Ramos (cell line): ENCODE data around the gene EXOC4.

Source experiments
- in situ Hi-C: fragments of 300-500 bp; cut with MboI; formaldehyde crosslinking; loops from one replicate; pipeline ENCODE4 v1.14.3; 2022; ENCODE audit warnings: low sequenced_read_pairs; ENCODE audit not compliant: unreplicated experiment

EXOC4 gene

DNA sequence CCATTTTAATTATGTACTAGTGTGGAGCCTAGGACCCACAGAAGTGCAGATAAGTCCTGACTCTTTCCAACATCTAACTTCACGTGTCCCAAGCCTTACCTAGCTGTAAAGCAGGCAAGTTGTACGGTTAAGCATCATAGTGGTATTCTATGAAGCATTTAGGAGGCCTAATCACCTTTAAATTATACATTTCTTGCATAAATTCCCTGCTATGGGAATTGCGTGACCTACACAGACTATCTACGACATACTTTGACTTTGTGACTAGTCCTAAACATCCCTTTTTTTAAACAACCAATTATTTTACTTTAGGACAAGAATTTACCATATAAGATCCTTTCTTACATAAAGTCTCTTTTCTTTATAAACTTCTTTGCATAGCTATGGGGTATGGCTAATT is 836.6 kb downstream of the EXOC4 start:
- in situ Hi-C loops: no loop called here

DNA sequence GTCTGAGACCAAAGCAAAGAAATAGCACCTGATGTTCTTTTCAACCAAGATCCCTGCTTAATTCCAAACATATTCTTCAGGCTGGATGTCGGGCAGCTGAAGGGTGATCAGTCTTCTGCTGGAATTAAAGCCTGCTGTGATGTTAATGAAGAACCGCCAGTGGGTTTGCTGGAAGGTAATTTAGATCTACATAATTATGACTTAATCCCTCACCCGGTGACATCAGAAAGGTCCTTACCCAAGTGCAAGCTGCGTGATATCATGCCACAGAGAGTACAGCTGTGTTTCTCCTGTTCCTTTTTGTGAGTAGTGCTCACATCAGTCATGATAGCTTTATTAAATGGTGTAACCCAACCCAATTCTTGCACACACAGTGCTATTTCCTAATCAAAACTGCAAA is 845.2 kb downstream of the EXOC4 start:
- in situ Hi-C loops: no loop called here

DNA sequence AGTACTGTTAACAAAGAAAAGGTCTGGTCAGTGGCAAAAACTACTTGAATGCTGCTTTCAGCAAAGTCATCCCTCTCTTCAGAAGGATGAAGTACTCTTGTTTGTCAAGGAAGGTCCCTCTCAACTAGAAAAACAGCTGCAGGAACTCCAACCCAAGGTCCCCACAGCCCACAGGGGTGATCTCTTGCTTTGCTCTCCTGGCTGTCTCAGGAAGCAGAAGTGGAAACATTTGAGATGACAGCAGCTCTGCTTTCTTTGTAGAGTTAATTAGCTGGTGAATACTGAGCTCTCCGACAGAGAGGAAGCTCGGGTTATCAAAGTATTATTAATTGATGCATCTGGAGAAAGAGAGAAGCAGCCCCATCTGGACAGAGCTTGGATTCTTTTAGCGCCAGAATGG is 848.8 kb downstream of the EXOC4 start:
- in situ Hi-C loops: no loop called here

- in situ Hi-C loops: no loop called here
These were observed 851.3 kb downstream of the EXOC4 start for GRCh38 chr7:134104166-134104565.

GRCh38 chr7:134105841-134106240 is 853.0 kb downstream of the EXOC4 start:
- in situ Hi-C loops: no loop called here

DNA sequence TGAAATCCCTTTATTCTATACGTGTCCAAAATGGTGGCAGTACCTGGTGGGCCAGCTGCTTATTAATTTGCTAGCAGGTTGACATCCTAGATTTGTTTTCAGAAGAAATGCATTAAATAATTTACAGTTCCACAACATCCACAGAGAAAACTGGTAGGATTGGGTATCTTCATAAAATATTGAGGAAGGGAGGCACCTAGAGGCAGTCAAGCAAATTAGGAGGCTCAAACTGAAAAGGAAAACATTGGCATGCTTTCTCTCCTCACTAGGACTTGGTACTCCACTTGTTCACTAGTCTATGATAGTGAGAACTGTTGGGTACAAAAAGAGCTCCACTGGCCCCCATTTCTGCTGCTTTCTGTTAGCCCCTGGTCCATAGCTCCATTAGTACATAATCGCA is 855.9 kb downstream of the EXOC4 start:
- in situ Hi-C loops: no loop called here

DNA sequence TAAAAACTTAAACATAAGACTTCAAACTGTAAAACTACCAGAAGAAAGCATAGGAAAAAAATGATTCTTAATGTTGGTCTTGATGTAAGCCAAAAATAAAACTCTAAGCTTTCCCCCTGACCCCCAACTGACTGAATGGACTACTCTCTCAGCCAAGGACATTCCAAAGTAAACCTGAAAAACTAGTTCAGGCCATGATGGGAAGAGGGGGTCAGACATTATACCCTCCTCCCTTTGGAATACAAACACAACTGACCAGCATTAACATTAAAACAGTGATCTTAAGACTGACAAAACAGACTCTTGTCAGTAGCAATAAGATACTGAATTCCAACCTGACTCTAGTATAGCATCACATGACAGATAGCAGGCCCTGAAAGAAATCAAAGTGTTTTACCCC is 860.8 kb downstream of the EXOC4 start:
- in situ Hi-C loops: no loop called here

GRCh38 chr7:134114992-134115391 is 862.1 kb downstream of the EXOC4 start:
- in situ Hi-C loops: no loop called here
